A673 (cell line): ENCODE results near the gene SP8.

Experiments
- EZH2 ChIP-seq: fragments of 200-600 bp; sonication (generic); IDR thresholded peaks from 2 replicates; pipeline ENCODE4 v1.6.1; 2017; ENCODE audit warnings: borderline replicate concordance, low read depth, mild to moderate bottlenecking, mixed read lengths, antibody characterized with exemption, low read length; ENCODE audit not compliant: poor library complexity, severe bottlenecking
- TF ChIP-seq, protein P1 (sequence below): fragments of 300-800, 200-600 bp; sonication (generic); conservative IDR thresholded peaks from 2 replicates; pipeline ENCODE4 v1.5.1; 2017; ENCODE audit warnings: low read depth, mild to moderate bottlenecking, antibody characterized with exemption, low read length, moderate library complexity, mixed read lengths

DNA sequence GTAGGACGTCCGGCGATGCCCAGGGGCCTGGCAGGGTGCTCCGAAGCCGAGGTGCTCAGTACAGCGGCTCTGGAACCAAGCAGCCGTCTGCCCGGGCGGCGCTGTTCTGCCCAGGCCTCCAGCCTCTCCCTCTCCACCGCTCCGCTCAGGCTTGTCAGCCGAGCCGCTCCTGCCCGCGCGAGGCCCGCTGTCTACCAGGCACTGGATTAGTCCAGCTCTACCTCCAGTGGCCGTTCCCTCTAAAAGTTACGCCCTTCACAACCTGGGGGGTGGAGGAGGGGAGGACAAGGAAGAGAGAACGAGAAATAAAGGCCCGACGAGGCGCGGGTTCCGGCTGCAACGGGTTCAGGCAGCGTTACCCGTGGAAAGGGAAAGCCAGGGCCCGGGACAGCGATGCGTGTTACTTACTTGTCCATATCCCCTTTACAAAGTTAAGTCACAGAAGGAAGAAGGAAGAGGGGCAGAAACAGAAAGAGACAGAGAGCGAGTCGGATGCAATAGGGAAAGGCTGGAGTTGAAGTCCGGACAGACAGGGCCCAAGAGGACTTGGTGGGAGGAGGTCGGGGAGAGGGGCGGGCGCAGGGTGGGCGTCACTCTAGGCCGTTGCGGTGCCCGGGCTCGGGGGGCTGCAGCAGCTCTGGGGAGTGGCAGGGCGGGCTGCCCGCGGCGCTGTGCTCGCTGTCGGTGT is 2.8 kb downstream of the SP8 start:
- TF ChIP-seq, protein P1, sequence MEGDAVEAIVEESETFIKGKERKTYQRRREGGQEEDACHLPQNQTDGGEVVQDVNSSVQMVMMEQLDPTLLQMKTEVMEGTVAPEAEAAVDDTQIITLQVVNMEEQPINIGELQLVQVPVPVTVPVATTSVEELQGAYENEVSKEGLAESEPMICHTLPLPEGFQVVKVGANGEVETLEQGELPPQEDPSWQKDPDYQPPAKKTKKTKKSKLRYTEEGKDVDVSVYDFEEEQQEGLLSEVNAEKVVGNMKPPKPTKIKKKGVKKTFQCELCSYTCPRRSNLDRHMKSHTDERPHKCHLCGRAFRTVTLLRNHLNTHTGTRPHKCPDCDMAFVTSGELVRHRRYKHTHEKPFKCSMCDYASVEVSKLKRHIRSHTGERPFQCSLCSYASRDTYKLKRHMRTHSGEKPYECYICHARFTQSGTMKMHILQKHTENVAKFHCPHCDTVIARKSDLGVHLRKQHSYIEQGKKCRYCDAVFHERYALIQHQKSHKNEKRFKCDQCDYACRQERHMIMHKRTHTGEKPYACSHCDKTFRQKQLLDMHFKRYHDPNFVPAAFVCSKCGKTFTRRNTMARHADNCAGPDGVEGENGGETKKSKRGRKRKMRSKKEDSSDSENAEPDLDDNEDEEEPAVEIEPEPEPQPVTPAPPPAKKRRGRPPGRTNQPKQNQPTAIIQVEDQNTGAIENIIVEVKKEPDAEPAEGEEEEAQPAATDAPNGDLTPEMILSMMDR, result no peak; the same call in 1 of the 2 replicates
- TF ChIP-seq EZH2, result peak; percentile 91
